A549 (cell line): ENCODE measurements around the gene CELF4. TPM values are rescaled to one million over a fixed set of nuclear protein-coding genes. Genes with fewer than 3 reads are reported as not detected.
A peak's percentile ranks its signal among the peaks of the same experiment; 100 is the strongest.

Experiments
- ATAC-seq, 2 experiments: fragments of 200-7000 bp in 1 of 2; fragments of >200 bp in 1 of 2; cut with Nextera tagmentation in 1 of 2; cut with Tn5 transposase in 1 of 2; 3 replicates each; pipeline versions ENCODE4 v1.8.0 to v1.9.1; 2018 to 2020; ENCODE audit warnings: mild to moderate bottlenecking in 1 of 2, moderate library complexity in 1 of 2
- CTCF ChIA-PET: fragments of 300-600 bp; sonication (Branson Sonifier 250); formaldehyde crosslinking; extraction: SDS; loops from one replicate; lab custom pipeline; 2021; ENCODE audit warnings: antibody characterized with exemption, inconsistent platforms; lab: Yijun Ruan, JAX
- POLR2A ChIA-PET: fragments of 350-600 bp; formaldehyde crosslinking; extraction: SDS; loops from one replicate; lab custom pipeline; 2021; ENCODE audit warnings: antibody characterized with exemption, inconsistent platforms; lab: Yijun Ruan, JAX
- DNase-seq, 2 experiments: peaks; one replicate each; pipeline versions ENCODE4 v3.0.0 to v3.0.0-alpha.2; 2011 to 2016; ENCODE audit warnings: low read depth in 1 of 2, low spot score in 1 of 2
- FAIRE-seq: peaks from 2 replicates; lab custom pipeline; 2011; peaks lifted over from hg19 to GRCh38; lab: Jason Lieb, UNC
- H3K27ac ChIP-seq, 2 experiments: fragments of >200 bp; sonication (Bioruptor Twin); formaldehyde crosslinking; 3 replicates each; pipeline ENCODE4 v1.5.1; 2016 to 2017
- H3K4me1 ChIP-seq: fragments of >200 bp; sonication (Bioruptor Twin); formaldehyde crosslinking; 3 replicates; pipeline ENCODE4 v1.6.1; 2016
- H3K4me2 ChIP-seq: fragments of >200 bp; sonication (Bioruptor Twin); formaldehyde crosslinking; 3 replicates; pipeline ENCODE4 v1.6.1; 2016
- H3K4me3 ChIP-seq: fragments of >200 bp; sonication (Bioruptor Twin); formaldehyde crosslinking; 3 replicates; pipeline ENCODE4 v1.5.1; 2016
- H3K9me3 ChIP-seq: fragments of >200 bp; sonication (Bioruptor Twin); formaldehyde crosslinking; 3 replicates; pipeline ENCODE4 v1.6.1; 2016
- CHD2 ChIP-seq: fragments of 150-350 bp; IDR thresholded peaks from 2 replicates; pipeline ENCODE4 v1.6.1; 2014; ENCODE audit warnings: low read length; ENCODE audit not compliant: partially characterized antibody
- CTCF ChIP-seq: fragments of >200 bp; sonication (Bioruptor Twin); formaldehyde crosslinking; IDR thresholded peaks from 3 replicates; pipeline ENCODE4 v1.5.1; 2016
- EP300 ChIP-seq, 2 experiments: fragments of >200 bp; sonication (Bioruptor Twin); formaldehyde crosslinking; IDR thresholded peaks; 2 replicates in 1 of 2; 3 replicates in 1 of 2; pipeline ENCODE4 v1.6.1; 2016 to 2017
- GATA3 ChIP-seq: IDR thresholded peaks from 2 replicates; pipeline ENCODE4 v1.6.1; 2012; ENCODE audit warnings: borderline replicate concordance
- HES2 ChIP-seq: fragments of >200 bp; sonication (Bioruptor Twin); formaldehyde crosslinking; IDR thresholded peaks from 2 replicates; pipeline ENCODE4 v1.6.1; 2016
- HMGXB4 ChIP-seq: fragments of 250-450 bp; sonication (Bioruptor Pico); IDR thresholded peaks from 2 replicates; pipeline ENCODE4 v1.5.0; 2021; ENCODE audit warnings: mild to moderate bottlenecking, moderate library complexity, borderline replicate concordance
- HOXB5 ChIP-seq: fragments of 250-450 bp; sonication (Bioruptor Pico); IDR thresholded peaks from 2 replicates; pipeline ENCODE4 v1.5.0; 2020; ENCODE audit warnings: mild to moderate bottlenecking, moderate library complexity
- JUN ChIP-seq, 2 experiments: fragments of >200 bp; sonication (Bioruptor Twin); formaldehyde crosslinking; IDR thresholded peaks; 2 replicates in 1 of 2; 3 replicates in 1 of 2; pipeline ENCODE4 v1.6.1; 2016 to 2017
- JUNB ChIP-seq: fragments of >200 bp; sonication (Bioruptor Twin); formaldehyde crosslinking; IDR thresholded peaks from 2 replicates; pipeline ENCODE4 v1.6.1; 2016
- KDM1A ChIP-seq: fragments of 200-600 bp; sonication (generic); IDR thresholded peaks from 2 replicates; pipeline ENCODE4 v1.6.1; 2016; ENCODE audit warnings: low read depth, mild to moderate bottlenecking
- KDM5A ChIP-seq: fragments of 200-600 bp; sonication (generic); IDR thresholded peaks from 2 replicates; pipeline ENCODE4 v1.6.1; 2016; ENCODE audit warnings: antibody characterized with exemption, mild to moderate bottlenecking
- MYC ChIP-seq: IDR thresholded peaks from 2 replicates; pipeline ENCODE4 v1.6.1; 2012; ENCODE audit warnings: mild to moderate bottlenecking, inconsistent platforms, low read length, improper control_type of control experiment, borderline replicate concordance
- NPAS2 ChIP-seq: fragments of 250-450 bp; sonication (Bioruptor Pico); IDR thresholded peaks from 2 replicates; pipeline ENCODE4 v1.8.0; 2022; ENCODE audit warnings: mild to moderate bottlenecking, moderate library complexity, borderline replicate concordance
- POLR2A ChIP-seq: IDR thresholded peaks from 2 replicates; pipeline ENCODE4 v1.6.1; 2012; ENCODE audit warnings: mild to moderate bottlenecking, low read length
- RAD21 ChIP-seq, 2 experiments: fragments of >200 bp in 1 of 2; sonication (Bioruptor Twin) in 1 of 2; formaldehyde crosslinking in 1 of 2; IDR thresholded peaks in 1 of 2; conservative IDR thresholded peaks in 1 of 2; 2 replicates in 1 of 2; 3 replicates in 1 of 2; pipeline ENCODE4 v1.6.1; 2012 to 2018; ENCODE audit warnings: inconsistent platforms in 1 of 2
- RARB ChIP-seq: fragments of 250-450 bp; sonication (Bioruptor Pico); IDR thresholded peaks from 2 replicates; pipeline ENCODE4 v1.8.0; 2021; ENCODE audit warnings: mild to moderate bottlenecking, moderate library complexity
- SMC3 ChIP-seq: fragments of >200 bp; sonication (Bioruptor Twin); formaldehyde crosslinking; IDR thresholded peaks from 3 replicates; pipeline ENCODE4 v1.6.1; 2018; ENCODE audit warnings: inconsistent platforms
- TFCP2L1 ChIP-seq: fragments of 250-450 bp; sonication (Bioruptor Pico); IDR thresholded peaks from 2 replicates; pipeline ENCODE4 v1.5.0; 2021; ENCODE audit warnings: mild to moderate bottlenecking
- USF2 ChIP-seq: fragments of 450-650 bp; IDR thresholded peaks from 2 replicates; pipeline ENCODE4 v1.6.1; 2014; ENCODE audit warnings: antibody characterized with exemption
- ZFP36 ChIP-seq: fragments of 450-650 bp; IDR thresholded peaks from 2 replicates; pipeline ENCODE4 v1.6.1; 2014; ENCODE audit warnings: borderline replicate concordance; ENCODE audit not compliant: partially characterized antibody
- ZSCAN20 ChIP-seq: fragments of 250-450 bp; sonication (Bioruptor Pico); IDR thresholded peaks from 2 replicates; pipeline ENCODE4 v1.8.0; 2022; ENCODE audit warnings: mild to moderate bottlenecking, moderate library complexity
- WGBS: methylation state at CpG from one replicate; pipeline ENCODE4 v1.1.6; 2017; ENCODE audit errors: missing lambda C conversion rate; 5-methylcytosine and 5-hydroxymethylcytosine counted together
- polyA plus RNA-seq, 4 experiments: library from polyadenylated mRNA; depleted of rRNA in 3 of 4; stranded (reverse); fragments of >200 nt; fragmentation: RNase III in 1 of 4; extraction: RNeasy Plus Mini Kit Qiagen cat#74134 plus additional on column Dnase treatment in 1 of 4; gene quantifications; 2 replicates in 3 of 4; 3 replicates in 1 of 4; pipeline ENCODE4 v1.2.3, GENCODE V29; 2011 to 2017
- TF ChIP-seq, protein P1 (sequence below): IDR thresholded peaks from 2 replicates; pipeline ENCODE4 v1.6.1; 2012

The CELF4 gene
- polyA plus RNA-seq, 2 of the 4 experiments (the other 2 are of a cell fraction): 0.08 TPM; not detected in 1

- Histone ChIP-seq H3K4me3 (no peak overlapping the region), H3K9me3 (no peaks in the 10 kb centered on the region), H3K27ac (no peak overlapping the region), H3K4me2 (no peak overlapping the region), H3K4me1 (no peaks in the 10 kb centered on the region)
- WGBS: 64% methylated on average over 12 of the region's 12 CpGs
- no peak for ATAC-seq
- FAIRE-seq: no peak
- ChIA-PET POLR2A (no interaction called here), CTCF (no interaction called here)
- TF ChIP-seq POLR2A: no peak
- no peak for TF ChIP-seq ZSCAN20 (CRISPR knock-in tag)
- no peak for TF ChIP-seq HOXB5 (CRISPR knock-in tag)
- no peak for TF ChIP-seq KDM5A
- TF ChIP-seq, protein P1, sequence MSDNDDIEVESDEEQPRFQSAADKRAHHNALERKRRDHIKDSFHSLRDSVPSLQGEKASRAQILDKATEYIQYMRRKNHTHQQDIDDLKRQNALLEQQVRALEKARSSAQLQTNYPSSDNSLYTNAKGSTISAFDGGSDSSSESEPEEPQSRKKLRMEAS: no peak
- no peak for TF ChIP-seq GATA3
- TF ChIP-seq JUN (IDR thresholded peaks at IDR 0.05): no peak
- no peak for TF ChIP-seq RARB (CRISPR knock-in tag)
- TF ChIP-seq NPAS2 (CRISPR knock-in tag): no peak
- DNase-seq: no peak
Observed at GRCh38 chr18:37285825-37286224, 279.8 kb downstream of the CELF4 start.

- ATAC-seq: no peak
- H3K4me3 ChIP-seq: no peak overlapping the region
- TF ChIP-seq HES2 (no peak), KDM5A (no peak), CTCF (no peak), CHD2 (no peak), KDM1A (no peak), MYC (no peak), JUNB (no peak), TFCP2L1 (CRISPR knock-in tag) (no peak), ZFP36 (no peak), HMGXB4 (no peak), EP300 (IDR thresholded peaks at IDR 0.05) (no peak)
- ChIA-PET POLR2A (no interaction called here), CTCF (no interaction called here)
- H3K4me2 ChIP-seq: no peak overlapping the region
- DNase-seq: no peak
- H3K9me3 ChIP-seq: no peaks in the 10 kb centered on the region
- 44% methylated on average over 6 of the region's 7 CpGs for WGBS
- H3K4me1 ChIP-seq: no peaks in the 10 kb centered on the region
- H3K27ac ChIP-seq: no peak overlapping the region
- FAIRE-seq: no peak
Observed at GRCh38 chr18:37284260-37284659, 281.3 kb downstream of the CELF4 start.

DNA sequence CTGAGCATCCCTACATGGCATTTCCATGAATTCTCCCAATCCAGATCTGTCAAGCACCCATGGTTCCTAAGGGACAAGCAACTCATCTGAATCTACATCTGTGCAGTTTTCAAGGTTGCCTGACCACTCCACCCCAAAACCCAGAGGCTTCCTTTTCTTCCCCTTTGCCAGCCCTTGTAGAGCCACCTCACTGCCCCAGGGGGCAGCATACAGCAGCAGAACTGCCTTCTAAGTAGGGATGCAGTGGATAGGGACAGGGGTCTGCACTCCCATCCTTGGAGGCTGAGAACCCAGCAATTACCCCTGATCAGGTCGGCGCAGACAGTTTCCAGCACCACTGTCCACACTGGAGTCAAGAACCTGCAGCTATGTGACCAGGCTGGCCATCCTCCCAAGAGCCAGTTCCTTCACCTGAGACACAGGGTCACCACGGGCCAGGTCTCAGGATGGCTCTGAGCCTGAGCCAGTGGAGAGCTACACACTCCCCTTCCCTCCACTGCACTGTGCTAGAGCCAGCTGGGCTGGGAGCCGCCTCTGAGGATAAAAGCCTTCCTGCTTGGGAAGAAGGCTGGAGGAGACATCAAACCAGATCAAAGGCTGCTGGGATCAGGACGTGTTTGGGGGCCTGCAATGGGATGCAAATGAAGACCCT, 283.1 kb downstream of the CELF4 start:
- peak; percentile 6 to 26 for DNase-seq
- POLR2A ChIA-PET: no interaction called here
- H3K9me3 ChIP-seq: no peaks in the 10 kb centered on the region
- no peak for FAIRE-seq
- peak; percentile 82 to 85; a peak in 5 of 6 replicates for ATAC-seq
- H3K4me2 ChIP-seq: no peak overlapping the region
- H3K27ac ChIP-seq: no peak overlapping the region
- TF ChIP-seq CTCF: peak; percentile 31; the same call in 2 of the 3 replicates
- peak; percentile 36; the same call in 1 of the 3 replicates for TF ChIP-seq SMC3
- TF ChIP-seq RAD21 (conservative IDR thresholded peaks at IDR 0.05 in 1 of 2, IDR thresholded peaks at IDR 0.05 in 1 of 2): peak; percentile 40 to 46; a peak in 3 of 5 replicates
- TF ChIP-seq USF2: no peak
- H3K4me1 ChIP-seq: no peaks in the 10 kb centered on the region
- no peak overlapping the region for H3K4me3 ChIP-seq
- CTCF ChIA-PET: interaction anchor here (1.1 kb wide), 1 partner anchor 16 kb away, joined by 3 read pairs; no protein-coding TSS in a partner anchor
- 60% methylated on average over 2 of the region's 5 CpGs for WGBS
